GM12878 (cell line): ENCODE data around the gene SOCS6.

Experiments
- ATF2 ChIP-seq: IDR thresholded peaks from 2 replicates; pipeline ENCODE4 v1.6.1; 2012; ENCODE audit warnings: low read length, inconsistent platforms
- EGR1 ChIP-seq, 2 experiments: IDR thresholded peaks; 1 replicate in 1 of 2; 2 replicates in 1 of 2; pipeline ENCODE4 v1.6.1; 2011 to 2012; ENCODE audit warnings: low read depth in 2 of 2, low read length in 2 of 2, borderline replicate concordance in 1 of 2, mild to moderate bottlenecking in 1 of 2, moderate library complexity in 1 of 2
- EP300 ChIP-seq, 2 experiments: fragments of 150-350 bp in 1 of 2; IDR thresholded peaks; 2 replicates each; pipeline ENCODE4 v1.6.1; 2011 to 2012; ENCODE audit warnings: low read depth in 2 of 2, low read length in 2 of 2, borderline replicate concordance in 1 of 2, improper control_type of control experiment in 1 of 2, inconsistent platforms in 1 of 2; ENCODE audit not compliant: control insufficient read depth in 1 of 2
- GATAD2B ChIP-seq: fragments of 450-650 bp; conservative IDR thresholded peaks from 2 replicates; pipeline ENCODE4 v1.6.1; 2017; ENCODE audit warnings: low read depth, mild to moderate bottlenecking, moderate library complexity
- RCOR1 ChIP-seq: conservative IDR thresholded peaks from 2 replicates; pipeline ENCODE4 v1.6.1; 2012; ENCODE audit warnings: low read depth, low read length, improper control_type of control experiment
- ZBTB40 ChIP-seq: fragments of 450-650 bp; IDR thresholded peaks from 2 replicates; pipeline ENCODE4 v1.6.1; 2016; ENCODE audit warnings: mild to moderate bottlenecking, moderate library complexity, borderline replicate concordance

GRCh38 chr18:70363861-70364260, 75.0 kb downstream of the SOCS6 start:
- TF ChIP-seq ATF2 = no peak
- TF ChIP-seq GATAD2B = no peak
- no peak for TF ChIP-seq ZBTB40
- no peak for TF ChIP-seq RCOR1
- TF ChIP-seq EP300 (IDR thresholded peaks at IDR 0.05; ENCODE audit: borderline replicate concordance in 1 of 2, control insufficient read depth in 1 of 2, low read depth in 2 of 2, low read length in 2 of 2) = no peak
- no peak for TF ChIP-seq EGR1 (IDR thresholded peaks at IDR 0.05; ENCODE audit: borderline replicate concordance in 1 of 2, low read depth in 2 of 2, low read length in 2 of 2)
